Fibroblast of lung (primary cell): ENCODE measurements around the gene ABL1.

ENCODE experiments used
- EZH2 ChIP-seq: IDR thresholded peaks from 2 replicates; pipeline ENCODE4 v1.5.1; 2012; ENCODE audit warnings: low read length, control low read depth, mild to moderate bottlenecking; ENCODE audit errors: missing control alignments
- TF ChIP-seq, protein P1 (sequence below), 2 donors: IDR thresholded peaks in 1 of 2; conservative IDR thresholded peaks in 1 of 2; 1 replicate in 1 of 2; 2 replicates in 1 of 2; pipeline ENCODE4 v1.5.1; 2011 to 2012; ENCODE audit warnings: low read length in 2 of 2, control low read depth in 1 of 2, inconsistent platforms in 1 of 2, low read depth in 1 of 2, mild to moderate bottlenecking in 1 of 2

DNA sequence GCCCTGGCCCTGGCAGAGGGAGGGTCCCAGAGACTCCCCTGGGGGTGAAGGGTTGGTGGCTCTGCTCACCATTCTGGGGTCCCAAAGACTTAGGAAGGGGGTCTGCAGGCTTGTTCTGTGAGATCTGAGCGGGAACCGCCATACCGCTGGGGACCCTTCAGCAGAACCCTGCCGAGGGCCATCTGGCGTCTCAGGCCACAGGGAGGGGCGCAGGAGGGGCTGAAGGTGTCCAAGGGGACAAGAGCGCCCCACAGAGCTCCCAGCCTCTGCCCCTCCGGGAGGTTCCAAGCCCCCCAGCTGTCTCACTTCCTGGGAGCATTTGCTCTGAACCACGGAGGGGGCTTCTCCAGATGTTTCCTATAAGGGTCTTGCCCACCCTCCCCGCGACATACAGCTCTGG is 99.2 kb downstream of the ABL1 start:
- TF ChIP-seq EZH2: no peak
- TF ChIP-seq, protein P1, sequence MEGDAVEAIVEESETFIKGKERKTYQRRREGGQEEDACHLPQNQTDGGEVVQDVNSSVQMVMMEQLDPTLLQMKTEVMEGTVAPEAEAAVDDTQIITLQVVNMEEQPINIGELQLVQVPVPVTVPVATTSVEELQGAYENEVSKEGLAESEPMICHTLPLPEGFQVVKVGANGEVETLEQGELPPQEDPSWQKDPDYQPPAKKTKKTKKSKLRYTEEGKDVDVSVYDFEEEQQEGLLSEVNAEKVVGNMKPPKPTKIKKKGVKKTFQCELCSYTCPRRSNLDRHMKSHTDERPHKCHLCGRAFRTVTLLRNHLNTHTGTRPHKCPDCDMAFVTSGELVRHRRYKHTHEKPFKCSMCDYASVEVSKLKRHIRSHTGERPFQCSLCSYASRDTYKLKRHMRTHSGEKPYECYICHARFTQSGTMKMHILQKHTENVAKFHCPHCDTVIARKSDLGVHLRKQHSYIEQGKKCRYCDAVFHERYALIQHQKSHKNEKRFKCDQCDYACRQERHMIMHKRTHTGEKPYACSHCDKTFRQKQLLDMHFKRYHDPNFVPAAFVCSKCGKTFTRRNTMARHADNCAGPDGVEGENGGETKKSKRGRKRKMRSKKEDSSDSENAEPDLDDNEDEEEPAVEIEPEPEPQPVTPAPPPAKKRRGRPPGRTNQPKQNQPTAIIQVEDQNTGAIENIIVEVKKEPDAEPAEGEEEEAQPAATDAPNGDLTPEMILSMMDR (conservative IDR thresholded peaks at IDR 0.05 in 1 of 2, IDR thresholded peaks at IDR 0.05 in 1 of 2; ENCODE audit: low read depth in 1 of 2, low read length in 2 of 2): no peak
